Stomach (tissue), 4 donors: Measurements from ENCODE around the gene EHD4.

Experiments
- EP300 ChIP-seq: sonication (generic); formaldehyde crosslinking; IDR thresholded peaks from one replicate; pipeline ENCODE4 v1.6.1; 2017; ENCODE audit warnings: antibody characterized with exemption
- POLR2AphosphoS5 ChIP-seq, 3 donors: sonication (generic); formaldehyde crosslinking; IDR thresholded peaks; one replicate each; pipeline ENCODE4 v1.6.1; 2016; ENCODE audit warnings: antibody characterized with exemption in 3 of 3

DNA sequence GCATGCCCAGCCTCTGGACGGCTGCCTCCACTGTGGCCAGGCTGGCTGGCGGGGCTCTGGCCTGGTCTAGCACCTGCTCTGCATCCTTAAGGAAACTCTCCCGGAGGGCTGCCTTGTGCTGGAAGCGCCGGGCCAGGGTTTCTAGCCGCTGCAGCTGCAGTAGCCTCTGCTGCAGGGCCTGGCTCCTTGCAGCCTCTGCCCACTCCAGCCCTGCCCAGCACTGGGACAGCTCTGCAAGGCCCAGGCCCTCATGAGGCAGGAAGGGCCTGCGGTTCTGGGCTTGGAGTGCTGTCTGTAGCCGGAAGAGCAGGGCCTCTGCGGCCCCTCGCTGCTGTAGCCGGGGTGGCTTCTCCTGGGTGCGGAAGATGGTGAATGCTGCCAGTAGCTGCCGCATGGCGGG is 86.5 kb downstream of the EHD4 start:
- no peak for TF ChIP-seq EP300
- TF ChIP-seq POLR2AphosphoS5 (IDR thresholded peaks at IDR 0.05): no peak
